H54 (cell line): ENCODE results near the gene FGFRL1.

ENCODE experiments used
- DNase-seq: peaks from one replicate; pipeline ENCODE4 v3.0.0; 2011; ENCODE audit warnings: low spot score, mixed read lengths; ENCODE audit not compliant: insufficient read length
- FAIRE-seq: peaks from 3 replicates; lab custom pipeline; 2011; peaks lifted over from hg19 to GRCh38; lab: Jason Lieb, UNC
- POLR2A ChIP-seq: IDR thresholded peaks from 2 replicates; pipeline ENCODE4 v1.6.1; 2011; ENCODE audit warnings: low read depth, mild to moderate bottlenecking, low read length

The FGFRL1 gene

DNA sequence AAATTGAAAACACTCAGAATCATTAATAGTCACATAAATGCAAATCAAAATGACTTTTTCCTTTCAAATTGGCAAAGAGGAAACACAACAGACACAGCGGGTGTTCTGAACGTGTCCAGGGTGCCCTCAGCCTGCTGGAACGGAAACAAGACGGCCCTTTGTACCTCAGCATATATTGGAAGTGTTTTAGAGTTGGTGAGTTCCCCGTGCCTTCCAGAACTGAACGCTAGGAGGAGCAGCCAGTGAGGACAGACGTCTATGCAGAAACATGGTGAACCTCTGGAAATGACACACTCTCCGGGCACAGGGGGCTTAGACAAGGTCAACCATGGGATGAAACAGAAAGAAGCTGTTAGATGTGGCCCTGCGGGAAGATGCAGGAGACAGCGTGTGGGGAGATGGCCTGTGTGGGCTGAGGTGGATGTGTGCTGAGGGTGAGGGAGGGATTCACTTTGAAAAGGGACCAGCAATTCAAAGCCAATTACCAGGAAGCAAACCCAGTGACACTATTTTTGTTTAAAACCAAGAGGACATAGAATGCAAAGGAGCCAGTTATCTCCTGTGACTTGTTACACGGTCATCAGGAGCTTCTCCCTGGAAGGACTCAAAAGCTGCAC lies 61.5 kb downstream of the FGFRL1 start:
- TF ChIP-seq POLR2A = no peak
- peak; percentile 25 for DNase-seq
- FAIRE-seq = no peak

DNA sequence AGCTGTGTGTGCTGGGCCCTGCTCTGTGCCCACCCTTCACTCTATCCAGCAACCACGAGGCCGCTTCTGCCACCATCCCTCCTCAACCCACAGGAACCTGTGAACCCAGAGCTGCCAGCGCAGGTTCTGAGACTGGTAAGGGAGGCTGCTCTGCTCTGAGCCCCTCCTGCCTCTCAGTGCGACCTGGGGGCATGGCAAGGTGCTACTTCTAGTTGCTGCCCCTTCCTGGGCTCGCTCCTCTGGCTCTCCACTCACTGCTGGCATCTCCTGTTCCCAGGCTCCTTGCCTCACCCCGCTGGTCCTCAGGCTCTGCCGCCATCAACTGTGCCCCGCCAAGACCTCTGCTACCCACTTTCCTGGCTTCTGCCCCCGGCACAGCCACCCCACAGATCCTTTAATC lies 62.7 kb downstream of the FGFRL1 start:
- no peak for DNase-seq
- FAIRE-seq = no peak
- TF ChIP-seq POLR2A = no peak

DNA sequence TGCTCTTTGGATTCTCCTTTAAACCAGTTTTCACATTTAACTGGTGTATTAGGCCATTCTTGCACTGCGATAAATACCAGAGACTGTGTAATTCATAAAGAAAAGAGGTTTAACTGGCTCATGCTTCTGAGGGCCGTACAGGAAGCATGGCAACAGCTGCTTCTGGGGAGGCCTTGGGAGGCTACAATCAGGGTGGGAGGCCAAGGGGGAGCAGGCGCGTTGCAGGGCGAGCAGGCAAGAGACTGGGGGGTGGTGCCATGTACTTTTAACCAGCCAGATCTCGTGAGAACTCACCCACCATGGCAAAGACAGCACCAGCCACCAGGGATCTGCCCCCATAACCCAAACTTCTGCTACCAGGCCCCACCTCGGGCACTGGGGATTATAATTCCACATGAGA lies 63.8 kb downstream of the FGFRL1 start:
- TF ChIP-seq POLR2A = no peak
- FAIRE-seq = no peak
- DNase-seq = no peak

DNA sequence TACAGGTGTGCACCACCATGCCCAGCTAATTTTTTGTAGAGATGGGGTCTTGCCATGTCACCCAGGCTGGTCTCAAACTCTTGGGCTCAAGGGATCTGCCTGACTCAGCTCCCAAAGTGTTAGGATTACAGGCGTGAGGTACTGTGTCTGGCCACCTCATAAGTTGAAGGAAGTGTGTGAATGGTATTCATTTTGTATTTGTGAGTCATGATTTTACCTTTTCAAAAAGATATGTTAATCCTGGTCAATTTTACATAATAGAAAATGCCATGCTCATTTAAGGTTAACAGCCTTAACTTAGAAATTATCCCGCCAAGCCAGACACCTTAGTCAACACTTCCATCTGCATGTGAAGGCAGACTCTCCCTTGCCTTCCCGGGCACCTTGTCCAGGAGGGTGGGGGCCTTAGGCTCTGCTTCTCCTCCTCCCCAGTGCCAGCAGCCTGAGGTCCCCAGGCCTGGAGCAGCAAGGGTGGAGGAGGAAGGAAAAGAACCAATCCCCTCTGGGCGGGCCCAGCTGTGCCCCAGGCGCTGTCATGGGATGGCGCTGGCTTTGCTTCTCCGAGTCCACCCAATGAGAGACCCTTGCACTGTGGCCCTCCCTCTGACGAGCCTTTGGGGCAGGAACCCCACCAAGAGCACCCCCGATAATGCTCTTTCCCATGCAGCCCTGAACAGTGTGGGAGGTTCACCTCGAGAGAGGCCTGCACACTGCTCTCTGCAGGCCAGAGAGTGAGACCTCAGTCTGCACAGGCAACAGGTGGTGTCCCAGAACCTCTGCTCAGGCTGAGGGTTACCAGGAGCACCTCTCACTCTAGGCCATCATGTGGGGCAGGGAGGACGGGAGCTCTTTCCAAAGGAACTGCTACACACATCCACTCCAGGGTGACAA lies 64.6 kb downstream of the FGFRL1 start:
- FAIRE-seq (no peak), DNase-seq (no peak)
- no peak for TF ChIP-seq POLR2A
